NCI-H2029 treated with DMSO at 0.1 percent for 48 hours (cell line): ENCODE results near the gene PSMB10.
A peak's percentile ranks its signal among the peaks of the same experiment; 100 is the strongest.
"Not testable (repeated sequence)": the region's sequence is repeated elsewhere in the genome, so short reads cannot be mapped to it uniquely, and the experiment has no call there.

Experiments used
- DNase-seq: peaks from one replicate; lab custom pipeline; 2025; lab: John Stamatoyannopoulos, UW

Gene PSMB10

DNA sequence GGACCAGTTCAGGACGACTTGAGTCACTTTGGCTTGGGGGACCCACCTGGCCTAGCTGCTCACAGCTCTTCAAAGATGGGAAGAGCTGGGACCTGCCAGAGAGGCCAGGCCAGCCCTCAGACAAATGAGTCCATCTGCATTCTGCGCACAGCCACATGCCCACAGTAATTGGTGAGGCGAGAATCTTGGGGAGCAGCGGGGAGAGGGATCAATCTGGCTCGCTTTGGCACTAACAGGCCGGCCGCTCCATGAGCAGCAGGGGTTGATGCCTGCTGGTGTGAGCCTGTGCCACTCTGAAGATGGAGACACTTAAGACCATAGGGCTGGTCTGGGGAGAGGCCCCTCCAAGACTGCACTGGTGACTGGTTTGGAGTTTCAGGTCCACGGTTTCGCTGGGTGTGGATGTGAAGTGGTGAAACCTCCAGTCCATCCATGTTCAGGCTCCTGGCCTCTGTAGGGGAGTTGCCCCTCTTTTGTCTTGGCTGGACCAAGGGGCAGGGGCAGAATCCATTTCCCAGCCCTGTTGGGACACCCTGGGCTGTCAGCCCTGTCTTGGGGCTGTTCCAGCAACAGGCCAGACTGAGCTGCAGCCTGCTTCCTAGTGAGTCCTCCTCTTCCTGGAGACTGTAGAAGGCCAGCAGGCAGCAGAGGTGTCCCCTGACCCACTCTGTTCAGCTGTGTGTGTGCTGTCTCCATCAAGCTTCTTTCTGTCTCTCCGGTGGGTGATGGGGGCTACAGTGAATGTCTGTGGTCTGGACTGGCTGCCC lies 12.3 kb downstream of the PSMB10 start:
- DNase-seq: no peak

DNA sequence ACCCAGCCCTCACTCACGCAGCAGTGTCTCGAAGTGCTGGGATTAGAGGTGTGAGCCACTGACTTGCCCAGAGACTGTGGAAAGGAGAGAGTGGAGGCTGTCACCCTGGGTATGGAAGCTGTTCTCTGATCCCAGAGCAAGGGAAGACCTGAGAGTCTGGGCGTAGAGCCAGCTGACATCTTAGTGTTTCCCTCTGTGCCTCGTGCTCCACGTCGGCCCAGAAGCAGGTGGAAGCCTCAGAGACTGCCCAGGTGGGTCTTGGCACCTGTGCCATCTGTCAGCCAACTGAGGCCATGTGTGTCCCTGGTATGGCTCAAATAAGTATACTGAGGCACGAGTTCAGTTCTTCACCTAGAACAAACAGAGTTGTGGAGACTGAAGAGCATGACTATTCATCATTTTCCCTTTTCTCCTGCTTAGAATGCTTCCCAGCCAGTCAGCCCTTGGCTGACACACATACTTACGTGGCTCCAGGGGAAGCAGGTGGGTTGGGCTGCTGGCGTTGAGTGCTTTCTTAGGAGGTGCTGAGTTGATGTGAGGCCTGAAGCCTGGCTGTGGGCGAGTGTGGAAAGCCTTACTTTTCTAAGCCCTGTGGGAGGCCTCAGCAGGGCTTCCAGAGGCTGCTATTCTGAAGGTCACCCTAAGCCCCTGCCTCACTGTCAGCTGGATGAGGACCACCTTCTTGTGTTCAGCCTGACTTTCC lies 13.1 kb downstream of the PSMB10 start:
- DNase-seq: peak; percentile 49

- peak; percentile 73 for DNase-seq
Measured at GRCh38 chr16:67922740-67923139, 13.9 kb downstream of the PSMB10 start.

- DNase-seq: no peak
Measured at GRCh38 chr16:67922221-67922620, 14.4 kb downstream of the PSMB10 start.

DNA sequence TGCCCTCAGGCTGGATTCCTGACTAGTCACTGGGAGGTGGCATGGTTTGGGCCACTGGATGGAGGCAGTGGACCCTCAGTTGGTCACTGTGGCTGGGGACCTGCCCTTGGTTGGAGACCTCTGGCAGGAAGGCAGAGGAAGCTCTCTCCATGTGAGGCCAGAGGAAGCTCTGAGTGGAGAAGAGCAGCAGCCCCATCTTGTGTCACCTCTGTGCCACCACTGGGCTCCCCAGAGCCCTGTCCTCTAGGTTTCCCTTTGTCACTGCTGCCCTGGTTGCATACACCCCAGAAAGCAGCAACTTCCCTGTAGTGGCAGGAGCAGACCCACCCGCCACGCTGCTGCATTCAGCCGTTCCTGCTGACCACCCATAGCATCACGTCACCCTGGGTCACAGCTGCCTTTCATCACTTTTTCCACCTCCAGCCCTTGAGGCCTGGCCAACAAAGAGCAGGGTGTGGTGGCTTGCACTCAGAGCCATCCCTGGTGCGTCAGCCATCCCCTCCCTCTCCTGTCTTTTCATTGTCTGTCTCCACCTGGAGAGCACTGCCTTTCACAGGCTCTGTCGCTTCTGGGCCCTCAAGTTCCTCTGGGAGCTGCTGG lies 16.9 kb downstream of the PSMB10 start:
- DNase-seq: no peak

- peak; percentile 34 for DNase-seq
Measured at GRCh38 chr16:67917852-67918236, 18.8 kb downstream of the PSMB10 start.

GRCh38 chr16:67917140-67917851 lies 19.4 kb downstream of the PSMB10 start:
- DNase-seq: peak; percentile 27

DNA sequence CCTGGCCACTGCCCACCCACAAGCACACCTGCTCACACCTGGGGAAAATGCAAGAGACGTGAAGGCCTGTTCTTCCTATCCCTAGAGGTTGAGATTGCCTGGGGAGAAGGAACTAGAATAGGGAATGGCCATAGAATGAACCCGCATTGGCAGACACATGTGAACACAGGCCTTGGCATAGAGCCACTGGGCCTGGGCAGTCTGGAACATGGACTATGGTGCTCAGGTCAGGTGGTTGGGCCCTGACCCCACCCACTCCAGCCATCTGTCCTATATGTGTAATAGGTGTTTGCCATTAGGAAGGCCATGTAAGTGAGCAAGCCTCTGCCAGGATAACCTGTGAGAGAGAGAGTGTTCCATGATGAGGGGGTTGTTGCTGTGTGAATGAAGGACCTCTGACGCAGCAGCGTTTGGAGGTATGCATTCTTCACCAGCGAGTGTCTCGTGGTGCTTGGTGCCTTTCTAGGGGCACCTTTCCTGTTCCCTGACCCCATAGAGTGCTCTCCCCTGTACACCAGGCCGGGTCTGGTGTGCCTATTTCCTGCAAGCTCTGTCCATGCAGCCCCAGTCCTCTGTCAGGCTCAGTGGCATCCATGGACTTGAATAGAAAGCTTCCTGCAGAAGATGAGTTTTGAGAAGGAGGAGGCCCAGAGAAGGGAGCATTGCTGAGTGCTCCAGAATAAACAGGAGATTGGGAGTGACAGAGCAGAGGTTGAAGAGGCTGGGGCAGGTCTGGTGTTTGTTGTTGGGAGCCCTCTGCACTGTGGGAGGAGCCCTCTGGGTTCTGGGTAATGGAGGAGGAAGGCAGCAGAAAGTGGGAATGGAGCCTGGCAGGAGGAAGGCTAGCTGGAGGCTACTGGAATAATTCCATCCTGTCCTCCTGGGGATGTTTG lies 20.6 kb downstream of the PSMB10 start:
- DNase-seq: peak; percentile 43

DNA sequence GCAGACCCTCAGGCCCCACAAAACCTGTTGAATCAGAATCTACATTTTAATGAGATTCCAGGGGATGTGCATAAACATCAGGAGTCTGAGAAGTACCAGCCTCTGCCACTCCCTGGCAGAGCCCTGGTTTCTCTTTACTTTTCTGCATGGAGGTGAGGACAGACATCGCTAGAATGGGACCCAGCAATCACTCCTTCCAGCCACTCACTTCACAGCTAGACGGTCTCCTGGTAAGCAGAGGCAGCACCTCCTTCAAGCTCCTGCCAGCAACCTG lies 21.2 kb downstream of the PSMB10 start:
- not testable (repeated sequence) for DNase-seq

- DNase-seq: no peak
Measured at GRCh38 chr16:67914758-67915495, 21.7 kb downstream of the PSMB10 start.

GRCh38 chr16:67910158-67910557 lies 26.5 kb downstream of the PSMB10 start:
- DNase-seq: no peak

- no peak for DNase-seq
Measured at GRCh38 chr16:67909056-67909742, 27.5 kb downstream of the PSMB10 start.

GRCh38 chr16:67907397-67908180 lies 29.1 kb downstream of the PSMB10 start:
- no peak for DNase-seq

GRCh38 chr16:67902831-67903230 lies 33.8 kb downstream of the PSMB10 start:
- no peak for DNase-seq

- no peak for DNase-seq
Measured at GRCh38 chr16:67901734-67902133, 34.9 kb downstream of the PSMB10 start.

DNA sequence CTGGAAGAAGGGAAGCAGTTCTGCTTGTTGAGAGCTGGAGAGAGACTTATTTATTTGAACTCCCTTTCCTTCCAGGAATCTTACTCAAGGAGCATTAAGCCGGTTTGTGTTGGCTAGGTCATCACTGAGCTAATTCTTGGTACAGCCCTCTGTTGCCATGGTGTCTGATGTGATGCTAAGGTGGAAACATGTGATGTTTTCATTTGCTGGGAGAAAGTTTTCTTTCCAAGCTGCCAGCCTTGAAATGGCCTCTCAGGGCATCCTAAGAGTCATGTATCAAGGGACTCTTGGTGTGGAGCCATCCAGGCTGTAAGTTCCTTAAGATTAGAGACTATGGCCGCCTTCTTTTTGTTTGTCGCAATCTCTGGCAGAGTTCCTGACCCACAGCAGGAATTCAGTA lies 39.4 kb downstream of the PSMB10 start:
- DNase-seq: no peak

GRCh38 chr16:67893743-67894399 lies 42.8 kb downstream of the PSMB10 start:
- DNase-seq: no peak

GRCh38 chr16:67892899-67893742 lies 43.5 kb downstream of the PSMB10 start, which contains the start of gene PSKH1:
PSKH1 (plus strand) TSS chr16:67893254; CDS start chr16:67908750, 15,496 bp downstream.
- DNase-seq: peak; percentile 54
